ENCODE measurements around the gene ZSWIM1. TPM values are rescaled to one million over a fixed set of nuclear protein-coding genes. Genes with fewer than 3 reads are reported as not detected.
A peak's percentile ranks its signal among the peaks of the same experiment; 100 is the strongest.

Gene ZSWIM1
- total and polyA plus RNA-seq, 2 of the 13 experiments (the other 11 are each of a cell fraction or from before 2014, with no cell fraction given), result 9.5 to 11.7 TPM

GRCh38 chr20:45921337-45922189, 40.5 kb downstream of the ZSWIM1 start (continued):
- TF ChIP-seq ZZZ3 (CRISPR knock-in tag; IDR thresholded peaks at IDR 0.05; ENCODE audit: borderline replicate concordance), result no peak
- no peak for TF ChIP-seq ZNF207 (IDR thresholded peaks at IDR 0.05; ENCODE audit: borderline replicate concordance)
- no peak for TF ChIP-seq ZNF414 (CRISPR knock-in tag; IDR thresholded peaks at IDR 0.05)
- no peak for TF ChIP-seq SP2 (CRISPR knock-in tag; IDR thresholded peaks at IDR 0.05)
- no peak for TF ChIP-seq KDM3A (CRISPR knock-in tag; IDR thresholded peaks at IDR 0.05; ENCODE audit: low read depth)
- no peak for TF ChIP-seq ELF1 (CRISPR knock-in tag; IDR thresholded peaks at IDR 0.05)
- TF ChIP-seq ZNF616 (CRISPR knock-in tag; IDR thresholded peaks at IDR 0.05; ENCODE audit: low read depth), result no peak
- no peak for TF ChIP-seq ZNF713 (CRISPR knock-in tag; IDR thresholded peaks at IDR 0.05)
- TF ChIP-seq ZFX (CRISPR knock-in tag; IDR thresholded peaks at IDR 0.05; ENCODE audit: low read depth), result no peak
- no peak for TF ChIP-seq FOXP1 (IDR thresholded peaks at IDR 0.05)
- no peak for TF ChIP-seq FOXP1 (CRISPR knock-in tag; IDR thresholded peaks at IDR 0.05)
- peak; percentile 29; the same call in 1 of the 2 replicates for TF ChIP-seq ISL2 (CRISPR knock-in tag; IDR thresholded peaks at IDR 0.05)
- TF ChIP-seq NR3C1 (CRISPR knock-in tag; IDR thresholded peaks at IDR 0.05), result no peak
- no peak for TF ChIP-seq ZBTB37 (CRISPR knock-in tag; IDR thresholded peaks at IDR 0.05)
- TF ChIP-seq TEAD2 (CRISPR knock-in tag; IDR thresholded peaks at IDR 0.05), result no peak
- TF ChIP-seq ZNF737 (CRISPR knock-in tag; IDR thresholded peaks at IDR 0.05; ENCODE audit: borderline replicate concordance), result no peak
- 0 out of 2 replicates have a peak, but pooled peaks have one; percentile 3 for TF ChIP-seq HOXA5 (CRISPR knock-in tag; IDR thresholded peaks at IDR 0.05)
- TF ChIP-seq TAF15 (IDR thresholded peaks at IDR 0.05; ENCODE audit: low read depth, low read length, poor library complexity, severe bottlenecking), result no peak
- TF ChIP-seq SATB2 (CRISPR knock-in tag; IDR thresholded peaks at IDR 0.05), result no peak
- no peak for TF ChIP-seq CERS6 (CRISPR knock-in tag; IDR thresholded peaks at IDR 0.05)
- TF ChIP-seq ZNF576 (CRISPR knock-in tag; IDR thresholded peaks at IDR 0.05), result no peak
- peak; percentile 31; the same call in 1 of the 2 replicates for TF ChIP-seq ARID4A (CRISPR knock-in tag; IDR thresholded peaks at IDR 0.05; ENCODE audit: borderline replicate concordance)
